Parathyroid adenoma (tissue), 2 donors: Measurements from ENCODE around the gene CARS1.

Source experiments
- H2AFZ ChIP-seq: fragments of 300-600 bp; sonication (generic); one replicate; pipeline ENCODE4 v1.7.0; 2017; ENCODE audit warnings: antibody characterized with exemption, mild to moderate bottlenecking
- H3K27ac ChIP-seq: fragments of 300-600 bp; sonication (generic); one replicate; pipeline ENCODE4 v1.7.0; 2017
- H3K27me3 ChIP-seq: fragments of 300-600 bp; sonication (generic); one replicate; pipeline ENCODE4 v1.7.0; 2017; ENCODE audit warnings: low read length; ENCODE audit not compliant: control insufficient read depth, insufficient read depth
- H3K36me3 ChIP-seq: fragments of 300-600 bp; sonication (generic); one replicate; pipeline ENCODE4 v1.7.0; 2017; ENCODE audit warnings: low read length; ENCODE audit not compliant: control insufficient read depth, insufficient read depth
- H3K4me1 ChIP-seq: fragments of 300-600 bp; sonication (generic); one replicate; pipeline ENCODE4 v1.7.0; 2017; ENCODE audit warnings: control low read depth
- H3K4me2 ChIP-seq: fragments of 300-600 bp; sonication (generic); one replicate; pipeline ENCODE4 v1.7.0; 2017; ENCODE audit warnings: low read length
- H3K4me3 ChIP-seq: fragments of 300-600 bp; sonication (generic); one replicate; pipeline ENCODE4 v1.7.0; 2017; ENCODE audit warnings: low read depth, low read length
- H3K79me2 ChIP-seq: fragments of 300-600 bp; sonication (generic); one replicate; pipeline ENCODE4 v1.7.0; 2017; ENCODE audit warnings: control low read depth
- H3K9ac ChIP-seq: fragments of 300-600 bp; sonication (generic); one replicate; pipeline ENCODE4 v1.7.0; 2017; ENCODE audit warnings: mild to moderate bottlenecking
- H3K9me3 ChIP-seq: fragments of 300-600 bp; sonication (generic); one replicate; pipeline ENCODE4 v1.7.0; 2017; ENCODE audit warnings: low read length; ENCODE audit not compliant: control insufficient read depth
- TF ChIP-seq, protein P1 (sequence below): fragments of 300-600 bp; sonication (generic); IDR thresholded peaks from one replicate; pipeline ENCODE4 v1.7.0; 2017; ENCODE audit warnings: antibody characterized with exemption, mild to moderate bottlenecking
- donor health status: primary hyperparathyroidism.

Gene CARS1

DNA sequence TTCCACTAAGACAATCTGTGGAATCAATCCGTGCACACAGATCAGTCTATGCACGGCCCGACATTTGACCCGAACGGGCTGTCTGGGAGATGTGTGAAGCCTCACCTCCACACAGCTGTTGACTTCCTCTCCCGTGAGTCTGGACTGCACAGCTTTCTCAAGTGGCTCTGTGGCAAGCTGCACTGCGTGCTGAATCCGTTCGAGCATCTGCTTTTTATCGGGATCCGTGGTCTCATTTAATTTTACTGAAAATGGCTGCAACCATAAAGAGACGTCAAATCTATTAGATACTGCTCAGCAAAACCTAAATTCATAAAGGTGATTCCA is 19.3 kb downstream of the CARS1 start:
- H3K27me3 ChIP-seq: no peaks in the 10 kb centered on the region
- no peak overlapping the region for H3K4me3 ChIP-seq
- H2AFZ ChIP-seq: no peak overlapping the region
- TF ChIP-seq, protein P1, sequence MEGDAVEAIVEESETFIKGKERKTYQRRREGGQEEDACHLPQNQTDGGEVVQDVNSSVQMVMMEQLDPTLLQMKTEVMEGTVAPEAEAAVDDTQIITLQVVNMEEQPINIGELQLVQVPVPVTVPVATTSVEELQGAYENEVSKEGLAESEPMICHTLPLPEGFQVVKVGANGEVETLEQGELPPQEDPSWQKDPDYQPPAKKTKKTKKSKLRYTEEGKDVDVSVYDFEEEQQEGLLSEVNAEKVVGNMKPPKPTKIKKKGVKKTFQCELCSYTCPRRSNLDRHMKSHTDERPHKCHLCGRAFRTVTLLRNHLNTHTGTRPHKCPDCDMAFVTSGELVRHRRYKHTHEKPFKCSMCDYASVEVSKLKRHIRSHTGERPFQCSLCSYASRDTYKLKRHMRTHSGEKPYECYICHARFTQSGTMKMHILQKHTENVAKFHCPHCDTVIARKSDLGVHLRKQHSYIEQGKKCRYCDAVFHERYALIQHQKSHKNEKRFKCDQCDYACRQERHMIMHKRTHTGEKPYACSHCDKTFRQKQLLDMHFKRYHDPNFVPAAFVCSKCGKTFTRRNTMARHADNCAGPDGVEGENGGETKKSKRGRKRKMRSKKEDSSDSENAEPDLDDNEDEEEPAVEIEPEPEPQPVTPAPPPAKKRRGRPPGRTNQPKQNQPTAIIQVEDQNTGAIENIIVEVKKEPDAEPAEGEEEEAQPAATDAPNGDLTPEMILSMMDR: no peak
- no peak overlapping the region for H3K4me2 ChIP-seq
- no peak overlapping the region for H3K27ac ChIP-seq
- no peak overlapping the region for H3K9ac ChIP-seq
- H3K9me3 ChIP-seq: no peaks in the 10 kb centered on the region
- no peaks in the 10 kb centered on the region for H3K4me1 ChIP-seq
- H3K36me3 ChIP-seq: no peaks in the 10 kb centered on the region
- H3K79me2 ChIP-seq: no peaks in the 10 kb centered on the region

DNA sequence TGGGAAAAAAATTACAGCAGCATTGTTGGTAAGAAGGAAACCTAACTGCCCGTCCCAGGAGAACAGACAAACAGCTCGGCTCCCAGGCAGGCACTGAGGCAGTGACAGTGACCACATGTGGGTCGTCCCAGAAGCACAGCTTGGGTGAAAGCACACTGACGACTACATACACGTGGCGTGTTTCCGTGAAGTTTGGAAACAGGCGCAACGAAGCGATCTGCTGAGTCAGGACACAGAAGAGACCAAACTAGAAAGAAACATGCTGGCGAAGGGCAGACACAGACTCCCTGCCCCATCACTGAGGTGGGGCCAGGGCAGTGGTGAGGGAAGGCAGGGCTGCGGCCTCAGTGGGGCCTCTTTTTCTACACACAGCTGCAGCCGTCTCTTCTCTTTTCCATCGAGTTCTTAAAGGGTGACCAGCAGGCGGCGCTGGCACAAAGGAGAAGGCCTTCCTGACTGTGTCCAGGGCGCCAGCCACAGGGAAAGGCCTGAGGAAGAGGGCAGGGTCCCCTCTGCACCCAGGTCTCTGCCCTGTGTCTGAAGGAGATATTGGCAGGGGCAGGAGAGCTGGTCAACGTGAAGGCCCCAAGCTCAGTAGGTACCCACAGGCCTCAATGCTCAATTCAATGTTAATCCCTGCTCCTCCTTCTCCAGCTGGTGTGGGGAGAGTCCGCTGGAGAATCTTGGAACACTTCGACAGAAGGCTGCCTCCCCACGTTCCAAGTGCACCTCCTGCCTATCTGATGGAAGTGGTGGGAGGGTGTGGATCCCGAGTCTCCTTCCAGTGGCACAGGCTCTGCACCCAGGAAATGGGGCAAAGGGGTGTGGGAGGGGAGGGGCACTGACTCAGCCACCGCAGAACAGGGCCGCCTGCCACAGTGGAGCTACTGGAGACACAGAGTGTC is 19.9 kb downstream of the CARS1 start:
- no peaks in the 10 kb centered on the region for H3K36me3 ChIP-seq
- no peak overlapping the region for H3K9ac ChIP-seq
- H3K9me3 ChIP-seq: no peaks in the 10 kb centered on the region
- no peak overlapping the region for H3K4me2 ChIP-seq
- H2AFZ ChIP-seq: no peak overlapping the region
- H3K4me3 ChIP-seq: no peak overlapping the region
- no peak overlapping the region for H3K27ac ChIP-seq
- H3K79me2 ChIP-seq: no peaks in the 10 kb centered on the region
- TF ChIP-seq, protein P1: peak; percentile 55
- no peaks in the 10 kb centered on the region for H3K27me3 ChIP-seq
- H3K4me1 ChIP-seq: no peaks in the 10 kb centered on the region

DNA sequence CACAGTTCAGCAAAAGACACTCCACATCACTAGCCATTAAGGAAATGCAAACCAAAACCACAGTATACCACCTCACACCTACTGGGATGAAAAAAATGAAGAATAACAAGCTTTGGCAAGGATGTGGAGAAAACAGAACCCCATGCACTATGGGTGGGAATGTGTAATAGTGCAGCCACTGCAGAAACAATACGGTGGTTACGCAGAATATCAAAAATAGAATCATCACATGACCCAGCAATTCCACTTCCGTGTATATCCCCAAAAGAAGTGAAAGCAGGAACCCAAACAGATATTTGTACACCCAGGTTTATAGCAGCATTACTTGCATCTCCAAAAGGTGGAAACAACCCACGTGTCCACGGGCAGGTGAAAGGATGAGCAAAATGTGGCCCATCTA is 20.8 kb downstream of the CARS1 start:
- H3K36me3 ChIP-seq: no peaks in the 10 kb centered on the region
- no peak overlapping the region for H2AFZ ChIP-seq
- TF ChIP-seq, protein P1: no peak
- no peaks in the 10 kb centered on the region for H3K27me3 ChIP-seq
- H3K27ac ChIP-seq: no peak overlapping the region
- no peaks in the 10 kb centered on the region for H3K79me2 ChIP-seq
- no peak overlapping the region for H3K4me3 ChIP-seq
- no peak overlapping the region for H3K9ac ChIP-seq
- no peaks in the 10 kb centered on the region for H3K4me1 ChIP-seq
- H3K9me3 ChIP-seq: no peaks in the 10 kb centered on the region
- H3K4me2 ChIP-seq: no peak overlapping the region

DNA sequence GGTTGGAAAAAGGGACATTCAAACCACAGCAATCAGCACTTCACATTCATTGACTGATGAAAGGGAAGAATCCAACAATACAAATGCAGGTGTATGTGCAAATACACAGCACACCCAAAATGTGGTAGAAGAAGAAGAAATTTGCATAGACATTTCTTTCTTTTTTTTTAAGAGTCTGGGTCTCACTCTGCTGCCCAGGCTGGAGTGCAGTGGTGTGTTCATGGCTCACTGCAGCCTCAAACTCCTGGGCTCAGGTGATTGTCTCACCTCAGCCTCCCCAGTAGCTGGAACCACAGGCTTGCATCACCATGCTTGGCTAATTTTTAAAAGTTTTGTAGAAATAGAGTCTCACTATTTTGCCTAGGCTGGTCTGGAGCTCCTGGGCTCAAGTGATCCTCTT is 21.9 kb downstream of the CARS1 start:
- Histone ChIP-seq H3K27me3 (no peaks in the 10 kb centered on the region), H3K4me3 (no peak overlapping the region), H3K79me2 (no peaks in the 10 kb centered on the region), H3K27ac (no peak overlapping the region), H3K9ac (no peak overlapping the region), H3K4me2 (no peak overlapping the region), H2AFZ (no peak overlapping the region), H3K4me1 (peaks cover under 1% of the 10 kb centered on the region), H3K36me3 (no peaks in the 10 kb centered on the region), H3K9me3 (no peaks in the 10 kb centered on the region)
- TF ChIP-seq, protein P1: no peak
